ENCODE data around the gene AFDN.

DNA sequence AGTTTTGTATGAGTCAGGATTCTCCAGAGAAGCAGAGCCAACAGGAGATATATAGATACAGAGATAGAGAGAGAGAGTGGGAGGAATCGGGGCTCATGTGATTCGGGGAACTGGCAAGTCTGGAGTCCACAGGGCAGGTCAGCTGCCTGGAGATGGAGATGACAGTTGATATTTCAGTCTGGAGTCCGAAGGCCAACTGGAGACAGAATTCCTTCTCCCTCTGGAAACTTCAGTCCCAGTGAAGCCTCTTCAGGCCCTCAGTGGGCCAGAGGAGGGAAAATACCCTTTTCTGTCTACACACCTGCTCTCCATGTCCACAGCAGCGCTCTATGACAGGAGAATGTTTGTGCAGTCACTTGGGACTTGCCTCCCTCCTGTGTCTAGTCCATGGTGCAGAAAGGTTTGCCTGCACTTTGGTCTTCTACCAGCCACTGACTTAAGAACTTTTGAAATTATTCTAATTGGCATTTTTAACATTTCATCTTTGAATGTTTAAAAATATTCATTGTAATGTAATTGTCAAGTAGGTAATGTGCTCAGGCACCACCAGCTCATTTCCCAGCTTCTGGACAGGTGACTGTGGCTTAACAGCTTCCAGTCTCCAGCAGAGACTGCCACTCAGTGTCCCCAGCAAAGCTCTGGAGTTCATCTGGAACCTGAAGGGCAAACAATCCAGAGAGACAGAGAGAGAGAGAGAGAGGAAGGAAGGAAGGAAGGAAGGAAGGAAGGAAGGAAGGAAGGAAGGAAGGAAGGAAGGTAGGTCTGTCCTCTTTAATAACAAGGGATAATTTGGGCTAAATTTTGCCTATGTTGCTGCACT, 43.8 kb upstream of the AFDN start:
- TF ChIP-seq KDM1A (IDR thresholded peaks at IDR 0.05; ENCODE audit: borderline replicate concordance, low read length) (no peak), POLR2AphosphoS5 (IDR thresholded peaks at IDR 0.05; ENCODE audit: low read depth, low read length) (no peak), SIRT6 (IDR thresholded peaks at IDR 0.05; ENCODE audit: low read length) (no peak), TCF12 (IDR thresholded peaks at IDR 0.05; ENCODE audit: low read depth, low read length) (no peak), CHD2 (IDR thresholded peaks at IDR 0.05; ENCODE audit: low read length) (no peak), MAFK (IDR thresholded peaks at IDR 0.05; ENCODE audit: low read depth, low read length) (no peak), KDM5A (IDR thresholded peaks at IDR 0.05; ENCODE audit: low read length) (no peak)
- TF ChIP-seq, protein P1, sequence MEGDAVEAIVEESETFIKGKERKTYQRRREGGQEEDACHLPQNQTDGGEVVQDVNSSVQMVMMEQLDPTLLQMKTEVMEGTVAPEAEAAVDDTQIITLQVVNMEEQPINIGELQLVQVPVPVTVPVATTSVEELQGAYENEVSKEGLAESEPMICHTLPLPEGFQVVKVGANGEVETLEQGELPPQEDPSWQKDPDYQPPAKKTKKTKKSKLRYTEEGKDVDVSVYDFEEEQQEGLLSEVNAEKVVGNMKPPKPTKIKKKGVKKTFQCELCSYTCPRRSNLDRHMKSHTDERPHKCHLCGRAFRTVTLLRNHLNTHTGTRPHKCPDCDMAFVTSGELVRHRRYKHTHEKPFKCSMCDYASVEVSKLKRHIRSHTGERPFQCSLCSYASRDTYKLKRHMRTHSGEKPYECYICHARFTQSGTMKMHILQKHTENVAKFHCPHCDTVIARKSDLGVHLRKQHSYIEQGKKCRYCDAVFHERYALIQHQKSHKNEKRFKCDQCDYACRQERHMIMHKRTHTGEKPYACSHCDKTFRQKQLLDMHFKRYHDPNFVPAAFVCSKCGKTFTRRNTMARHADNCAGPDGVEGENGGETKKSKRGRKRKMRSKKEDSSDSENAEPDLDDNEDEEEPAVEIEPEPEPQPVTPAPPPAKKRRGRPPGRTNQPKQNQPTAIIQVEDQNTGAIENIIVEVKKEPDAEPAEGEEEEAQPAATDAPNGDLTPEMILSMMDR (IDR thresholded peaks at IDR 0.05; ENCODE audit: control extremely low read depth in 1 of 3, insufficient read depth in 1 of 3, low read depth in 1 of 3, low read length in 3 of 3): no peak

Measured in H1 (cell line).